ENCODE data around the gene PPM1L. TPM values are rescaled to one million over a fixed set of nuclear protein-coding genes. Genes with fewer than 3 reads are reported as not detected.

Gene PPM1L
- total RNA-seq, 1 experiment from 2014 or later = 5.0 TPM

DNA sequence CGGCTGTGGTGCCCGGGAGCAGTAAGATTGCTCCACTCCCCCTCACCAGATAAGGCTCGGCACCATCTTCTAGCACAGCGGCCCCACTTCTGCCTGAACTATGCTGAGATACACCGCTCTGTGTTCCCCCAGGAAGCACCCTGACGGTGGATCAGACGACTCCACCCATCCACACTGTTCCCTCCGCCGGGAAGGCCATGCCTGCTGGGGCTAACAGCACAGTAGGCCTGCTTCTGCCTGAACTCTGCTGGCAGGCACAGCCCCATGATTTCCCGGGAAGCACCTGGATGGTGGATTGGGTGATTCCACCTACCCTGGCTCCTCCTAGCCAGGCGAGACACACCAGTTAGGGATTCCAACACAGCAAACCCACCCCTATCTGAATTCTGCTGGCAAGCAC is 36.3 kb upstream of the PPM1L start:
- no peaks in the 10 kb centered on the region for H3K9me3 ChIP-seq (ENCODE audit: insufficient read depth, low read depth)
- no peak overlapping the region for H3K4me2 ChIP-seq
- no peaks in the 10 kb centered on the region for H3K27me3 ChIP-seq (ENCODE audit: insufficient read depth, low read depth)
- DNase-seq = no peak
- no peak overlapping the region for H2AFZ ChIP-seq
- no peak overlapping the region for H3K4me3 ChIP-seq
- no peaks in the 10 kb centered on the region for H4K20me1 ChIP-seq (ENCODE audit: insufficient read depth)
- CTCF ChIA-PET = no interaction called here
- intact Hi-C loops (cut with micrococcal nuclease; ENCODE audit: unreplicated experiment) = no loop called here
- POLR2A ChIA-PET (ENCODE audit: unreplicated experiment) = interaction anchor here (0.6 kb wide), 1 partner anchor 16 kb away, joined by 4 read pairs; no protein-coding TSS in a partner anchor
- peaks cover 6% of the 10 kb centered on the region; the same call in 1 of the 2 replicates for H3K4me1 ChIP-seq (replicated peaks; ENCODE audit: insufficient read depth)
- no peaks in the 10 kb centered on the region for H3K9me2 ChIP-seq (ENCODE audit: insufficient read depth)
- no TSS peak for BruUV-seq (replicated peaks)
- no peaks in the 10 kb centered on the region for H3K79me2 ChIP-seq (ENCODE audit: low read depth)
- TF ChIP-seq, protein P1, sequence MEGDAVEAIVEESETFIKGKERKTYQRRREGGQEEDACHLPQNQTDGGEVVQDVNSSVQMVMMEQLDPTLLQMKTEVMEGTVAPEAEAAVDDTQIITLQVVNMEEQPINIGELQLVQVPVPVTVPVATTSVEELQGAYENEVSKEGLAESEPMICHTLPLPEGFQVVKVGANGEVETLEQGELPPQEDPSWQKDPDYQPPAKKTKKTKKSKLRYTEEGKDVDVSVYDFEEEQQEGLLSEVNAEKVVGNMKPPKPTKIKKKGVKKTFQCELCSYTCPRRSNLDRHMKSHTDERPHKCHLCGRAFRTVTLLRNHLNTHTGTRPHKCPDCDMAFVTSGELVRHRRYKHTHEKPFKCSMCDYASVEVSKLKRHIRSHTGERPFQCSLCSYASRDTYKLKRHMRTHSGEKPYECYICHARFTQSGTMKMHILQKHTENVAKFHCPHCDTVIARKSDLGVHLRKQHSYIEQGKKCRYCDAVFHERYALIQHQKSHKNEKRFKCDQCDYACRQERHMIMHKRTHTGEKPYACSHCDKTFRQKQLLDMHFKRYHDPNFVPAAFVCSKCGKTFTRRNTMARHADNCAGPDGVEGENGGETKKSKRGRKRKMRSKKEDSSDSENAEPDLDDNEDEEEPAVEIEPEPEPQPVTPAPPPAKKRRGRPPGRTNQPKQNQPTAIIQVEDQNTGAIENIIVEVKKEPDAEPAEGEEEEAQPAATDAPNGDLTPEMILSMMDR (conservative IDR thresholded peaks at IDR 0.05) = no peak
- H3K27ac ChIP-seq = no peak overlapping the region
- no peaks in the 10 kb centered on the region for H3K36me3 ChIP-seq (ENCODE audit: low read depth)
- no peaks in the 10 kb centered on the region for H3F3A ChIP-seq (ENCODE audit: insufficient read depth, low read depth)

DNA sequence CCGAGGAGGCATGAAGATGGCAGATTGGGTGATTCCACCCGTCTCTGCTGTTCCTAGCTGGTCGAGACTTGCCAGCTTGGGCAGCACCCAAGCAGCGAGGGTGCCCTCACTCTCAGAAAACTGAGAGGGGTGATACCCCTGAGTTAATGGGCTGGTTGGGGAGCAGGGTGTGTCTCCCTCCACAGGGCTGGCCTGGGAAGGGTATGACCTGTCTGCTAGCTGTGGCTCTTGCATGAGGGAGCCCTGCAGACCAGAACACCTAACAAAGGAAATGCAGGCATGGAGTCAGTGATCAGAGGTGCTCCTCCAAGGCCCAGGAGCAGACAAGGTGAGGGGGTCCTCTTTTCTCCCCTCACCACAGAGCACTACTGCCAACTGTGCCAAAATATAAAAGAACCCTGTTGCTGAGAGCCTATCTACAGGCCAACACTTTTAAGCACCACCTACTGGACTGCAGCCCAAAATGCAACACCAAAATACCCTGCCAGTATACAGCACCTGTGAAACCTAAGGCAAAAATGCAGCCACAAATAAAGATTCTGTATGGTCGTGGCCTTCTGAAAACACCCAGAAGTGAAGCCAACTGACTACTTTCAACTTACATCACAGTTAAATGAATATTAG is 35.8 kb upstream of the PPM1L start:
- peaks cover 5% of the 10 kb centered on the region; the same call in 1 of the 2 replicates for H3K9me3 ChIP-seq (ENCODE audit: insufficient read depth, low read depth)
- H3K36me3 ChIP-seq (ENCODE audit: low read depth) = no peaks in the 10 kb centered on the region
- H3K9me2 ChIP-seq (ENCODE audit: insufficient read depth) = no peaks in the 10 kb centered on the region
- DNase-seq = no peak
- H2AFZ ChIP-seq = no peak overlapping the region
- CTCF ChIA-PET = no interaction called here
- no peak for TF ChIP-seq EZH2 (IDR thresholded peaks at IDR 0.05; ENCODE audit: low read depth)
- TF ChIP-seq, protein P1 (conservative IDR thresholded peaks at IDR 0.05) = no peak; the same call in 1 of the 2 replicates
- H3K27ac ChIP-seq = no peak overlapping the region
- intact Hi-C loops (cut with micrococcal nuclease; ENCODE audit: unreplicated experiment) = no loop called here
- BruUV-seq (replicated peaks) = no TSS peak
- no peak overlapping the region for H3K4me2 ChIP-seq
- H3K79me2 ChIP-seq (ENCODE audit: low read depth) = no peaks in the 10 kb centered on the region
- H3K4me1 ChIP-seq (replicated peaks; ENCODE audit: insufficient read depth) = peaks cover 6% of the 10 kb centered on the region; the same call in 1 of the 2 replicates
- H4K20me1 ChIP-seq (ENCODE audit: insufficient read depth) = no peaks in the 10 kb centered on the region
- H3F3A ChIP-seq (ENCODE audit: insufficient read depth, low read depth) = no peaks in the 10 kb centered on the region
- H3K4me3 ChIP-seq = no peak overlapping the region
- POLR2A ChIA-PET (ENCODE audit: unreplicated experiment) = interaction anchor here (0.6 kb wide), 1 partner anchor 15 kb away, joined by 4 read pairs; no protein-coding TSS in a partner anchor
- H3K27me3 ChIP-seq (ENCODE audit: insufficient read depth, low read depth) = no peaks in the 10 kb centered on the region

DNA sequence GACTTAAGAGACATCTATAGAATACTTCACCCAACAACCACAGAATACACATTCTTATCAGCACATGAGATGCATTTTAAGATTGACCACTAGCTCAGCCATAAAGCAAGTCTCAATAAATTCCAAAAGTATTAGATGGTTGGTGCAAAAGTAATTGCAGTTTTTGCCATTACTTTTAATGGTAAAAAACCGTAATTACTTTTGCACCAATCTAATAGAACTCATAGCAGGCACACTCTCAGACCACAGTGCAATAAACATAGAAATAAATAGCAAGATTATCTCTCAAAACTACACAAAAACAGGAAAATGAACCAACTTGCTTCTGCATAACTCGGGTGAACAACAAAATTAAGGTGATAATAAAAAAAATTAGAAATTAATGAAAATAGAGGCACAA is 33.7 kb upstream of the PPM1L start:
- H3K4me2 ChIP-seq = no peak overlapping the region
- H3K4me3 ChIP-seq = no peak overlapping the region
- no peaks in the 10 kb centered on the region for H4K20me1 ChIP-seq (ENCODE audit: insufficient read depth)
- peaks cover 5% of the 10 kb centered on the region; the same call in 1 of the 2 replicates for H3K9me3 ChIP-seq (ENCODE audit: insufficient read depth, low read depth)
- no peaks in the 10 kb centered on the region for H3K79me2 ChIP-seq (ENCODE audit: low read depth)
- no peaks in the 10 kb centered on the region for H3K4me1 ChIP-seq (replicated peaks; ENCODE audit: insufficient read depth)
- no TSS peak for BruUV-seq (replicated peaks)
- H3F3A ChIP-seq (ENCODE audit: insufficient read depth, low read depth) = no peaks in the 10 kb centered on the region
- H2AFZ ChIP-seq = no peak overlapping the region
- no peak for DNase-seq
- no peaks in the 10 kb centered on the region for H3K27me3 ChIP-seq (ENCODE audit: insufficient read depth, low read depth)
- TF ChIP-seq, protein P1 (conservative IDR thresholded peaks at IDR 0.05) = no peak
- no peak for TF ChIP-seq EZH2 (IDR thresholded peaks at IDR 0.05; ENCODE audit: low read depth)
- H3K9me2 ChIP-seq (ENCODE audit: insufficient read depth) = no peaks in the 10 kb centered on the region
- intact Hi-C loops (cut with micrococcal nuclease; ENCODE audit: unreplicated experiment) = no loop called here
- no peaks in the 10 kb centered on the region for H3K36me3 ChIP-seq (ENCODE audit: low read depth)
- no peak overlapping the region for H3K27ac ChIP-seq
- ChIA-PET CTCF (no interaction called here), POLR2A (ENCODE audit: unreplicated experiment) (no interaction called here)

Data from PC-9 (cell line).